Measurements from ENCODE around the gene SDHD.

Gene SDHD

GRCh38 chr11:112106070-112106469 lies 19.4 kb downstream of the SDHD start:
- DNase-seq: no peak

DNA sequence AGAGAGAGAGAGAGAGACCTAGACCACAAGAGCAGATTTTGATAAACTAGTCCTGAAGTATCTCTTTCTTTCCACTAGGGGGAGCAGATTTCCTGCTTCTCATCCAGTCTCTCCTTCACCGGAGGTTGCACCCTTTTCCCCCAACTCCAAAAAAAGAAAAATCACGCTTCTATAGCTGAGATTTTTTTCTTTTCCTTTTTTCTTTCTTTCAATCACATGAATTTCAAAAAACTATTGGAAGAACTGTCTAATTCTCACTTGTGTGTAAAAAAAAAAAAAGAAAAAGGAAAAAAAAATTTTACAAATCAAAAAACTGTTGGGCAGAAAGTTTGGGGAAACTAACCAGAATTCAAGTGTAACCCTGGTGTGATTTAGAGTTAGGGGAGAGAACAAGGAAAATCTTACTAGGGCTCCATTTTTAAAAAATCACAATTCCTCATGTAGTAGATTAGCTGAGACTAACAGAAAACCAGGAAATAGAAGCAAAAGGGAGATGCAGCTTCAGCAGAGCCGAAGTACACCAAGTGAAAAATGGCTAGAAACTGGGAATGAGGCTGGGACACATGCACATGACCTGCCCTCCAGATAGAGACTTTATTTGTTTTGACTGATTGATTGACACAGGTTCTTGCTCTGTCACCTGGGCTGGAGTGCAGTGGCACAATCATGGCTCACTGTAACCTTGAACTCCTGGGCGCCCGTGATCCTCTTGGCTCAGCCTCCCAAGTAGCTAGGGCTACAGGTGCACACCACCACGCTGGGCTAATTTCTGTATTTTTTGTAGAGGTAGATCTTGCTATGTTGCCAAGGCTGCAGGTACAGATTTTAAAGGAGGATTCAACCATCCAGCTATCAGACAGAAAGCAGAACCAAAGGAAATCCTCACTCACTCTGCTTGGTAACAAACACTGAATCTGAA lies 27.1 kb downstream of the SDHD start:
- DNase-seq: no peak

GRCh38 chr11:112114460-112114859 lies 27.8 kb downstream of the SDHD start:
- DNase-seq: no peak

DNA sequence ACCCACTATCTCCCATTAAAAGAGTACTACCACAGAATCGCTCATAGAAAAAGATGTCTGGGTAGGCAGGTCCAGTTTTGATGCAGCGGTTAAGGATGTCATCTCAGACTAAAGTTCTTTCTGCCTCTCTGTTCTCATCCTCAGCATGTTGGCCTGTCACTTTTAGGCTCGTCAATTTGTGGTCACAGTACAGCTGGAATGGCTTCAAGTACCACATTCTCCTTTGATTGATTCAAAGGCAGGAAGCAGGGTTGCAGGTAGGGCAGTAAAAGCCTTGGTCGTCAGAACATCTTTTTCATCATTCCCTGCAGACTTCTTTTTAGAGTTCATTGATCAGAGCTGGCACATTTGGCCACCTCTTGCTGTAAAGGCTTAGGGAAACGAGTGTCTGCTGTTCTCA lies 28.7 kb downstream of the SDHD start:
- DNase-seq: no peak

DNA sequence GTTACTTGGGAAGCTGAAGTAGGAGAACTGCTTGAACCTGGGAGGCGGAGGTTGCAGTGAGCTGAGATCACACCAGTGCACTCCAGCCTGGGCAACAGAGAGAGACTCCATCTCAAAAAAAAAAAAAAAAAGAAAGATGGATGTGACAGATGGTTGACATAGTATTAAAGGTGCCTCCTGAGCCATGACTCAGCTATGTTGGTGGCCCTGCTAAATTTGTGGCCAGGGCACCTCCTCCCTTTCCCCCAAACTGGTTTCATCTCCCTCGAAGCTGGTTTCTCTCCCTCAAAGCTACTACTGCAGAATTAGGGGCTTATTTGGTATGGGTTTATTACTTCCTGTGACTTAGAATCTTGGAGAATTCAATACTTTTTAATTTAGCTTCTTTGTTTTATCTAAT lies 31.5 kb downstream of the SDHD start:
- no peak for DNase-seq

GRCh38 chr11:112121981-112122615 lies 35.4 kb downstream of the SDHD start:
- DNase-seq: no peak

DNA sequence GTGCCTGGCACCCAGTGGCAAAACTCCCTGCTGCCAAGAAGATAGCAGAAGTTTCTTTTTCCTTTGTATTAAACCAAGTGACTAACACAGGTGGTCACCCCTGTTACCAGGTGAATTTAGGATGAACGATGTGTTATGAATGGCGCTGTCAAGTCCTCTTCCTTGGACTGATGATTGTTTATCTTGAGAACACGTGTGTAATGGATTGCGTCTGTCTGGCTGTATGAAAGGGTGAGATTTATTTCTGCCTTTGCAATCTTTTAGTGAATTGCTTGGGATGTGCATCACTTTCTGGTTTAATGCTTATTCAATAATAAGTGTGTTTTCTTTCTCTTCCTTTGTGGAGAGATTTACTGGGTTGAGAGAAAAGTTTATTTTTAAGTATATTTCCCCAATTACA lies 36.5 kb downstream of the SDHD start:
- no peak for DNase-seq

DNA sequence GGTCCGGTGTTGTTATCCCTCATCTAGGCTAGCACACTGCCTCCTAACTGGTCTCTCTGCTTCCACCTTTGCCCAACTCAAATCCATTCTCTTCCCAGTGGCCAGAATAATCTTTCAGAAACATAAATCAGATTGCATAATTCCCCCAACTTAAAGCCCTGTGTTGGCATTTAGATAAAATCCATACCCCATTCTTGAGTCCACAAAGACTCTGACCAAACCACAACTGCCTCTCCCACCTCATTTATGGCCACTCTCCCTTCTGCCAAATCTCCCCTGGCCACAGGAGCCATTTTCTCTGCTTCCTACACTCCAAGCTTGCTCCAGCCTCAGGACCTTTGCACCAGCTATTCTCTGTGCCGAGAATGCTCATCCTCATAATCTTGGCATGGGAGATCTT lies 40.4 kb downstream of the SDHD start:
- no peak for DNase-seq

GRCh38 chr11:112128483-112129121 lies 41.9 kb downstream of the SDHD start:
- DNase-seq: no peak

DNA sequence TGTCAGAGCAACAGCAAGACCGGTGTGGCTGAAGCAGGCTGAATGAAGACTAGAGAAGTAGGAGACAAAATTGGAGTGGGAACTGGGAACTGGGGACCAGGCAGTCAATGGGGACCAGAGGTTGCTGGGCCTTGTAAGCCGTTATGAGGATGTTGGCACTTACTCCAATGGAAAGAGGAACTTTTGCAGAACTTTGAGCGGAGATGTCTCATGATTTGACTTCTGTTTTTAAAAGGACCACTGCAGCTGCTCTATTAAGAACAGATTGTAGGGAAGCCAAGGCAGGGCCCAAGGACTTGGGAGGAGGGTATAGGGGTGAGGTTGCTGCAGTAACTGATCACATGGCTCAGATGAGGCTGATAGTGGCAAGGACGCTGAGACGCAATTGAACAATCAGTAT lies 43.0 kb downstream of the SDHD start:
- no peak for DNase-seq

GRCh38 chr11:112132737-112133136 lies 46.1 kb downstream of the SDHD start:
- DNase-seq: no peak

DNA sequence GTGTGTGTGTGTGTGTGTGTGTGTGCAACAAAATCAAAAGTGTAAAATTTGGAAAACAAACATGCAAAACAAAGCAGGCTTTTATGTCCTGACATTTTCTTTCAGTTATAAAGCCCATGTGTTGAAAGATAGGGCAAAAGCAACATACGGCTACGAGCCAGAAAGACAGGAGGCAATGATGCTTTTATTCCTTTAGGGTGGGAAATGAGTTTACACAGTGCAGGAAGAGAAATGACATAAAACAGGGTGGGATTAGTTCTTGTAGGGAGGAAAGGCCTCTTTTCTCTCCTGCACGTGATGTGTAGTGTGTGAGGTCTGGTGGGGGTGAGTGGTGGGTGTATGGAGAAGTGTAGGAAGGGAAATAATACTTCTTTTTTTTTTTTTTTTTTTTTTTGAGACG lies 47.8 kb downstream of the SDHD start:
- no peak for DNase-seq

DNA sequence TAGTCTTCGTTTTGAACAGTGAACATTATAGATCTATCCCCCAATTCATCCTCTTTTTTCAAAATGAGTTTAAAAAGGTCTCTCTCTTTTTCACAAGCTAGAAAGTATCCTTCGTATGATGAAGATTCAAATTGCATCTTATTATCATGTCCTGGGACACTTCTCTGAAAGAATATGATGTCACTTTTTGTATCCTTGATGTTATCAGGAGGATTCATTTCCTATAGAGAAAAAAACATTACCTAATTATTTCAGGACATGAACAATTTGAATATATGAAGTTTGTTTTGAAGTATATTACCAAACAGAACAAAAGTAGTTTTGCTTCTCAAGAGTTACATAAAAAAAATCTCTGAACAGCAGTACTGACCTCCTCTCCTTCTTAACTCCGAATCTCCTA lies 56.9 kb downstream of the SDHD start:
- DNase-seq: no peak
